Thoracic aorta (tissue), 2 donors: ENCODE measurements around the gene RPN2. TPM values are rescaled to one million over a fixed set of nuclear protein-coding genes. Genes with fewer than 3 reads are reported as not detected.

Experiments
- ATAC-seq: fragments of 150-250 bp; one replicate; pipeline ENCODE4 v1.8.0; 2017; ENCODE audit warnings: low read depth; ENCODE audit not compliant: insufficient number of reproducible peaks, low FRiP score
- DNase-seq: peaks from one replicate; pipeline ENCODE4 v3.0.0-alpha.2; 2020; ENCODE audit warnings: low spot score
- H3K27ac ChIP-seq, 2 donors: fragments of 200-600 bp; sonication (generic); 1 replicate in 1 of 2; 2 replicates in 1 of 2; pipeline ENCODE4 v1.5.1; 2016; ENCODE audit warnings: mild to moderate bottlenecking in 2 of 2, moderate library complexity in 2 of 2
- H3K27me3 ChIP-seq: fragments of 200-600 bp; sonication (generic); replicated peaks from 2 replicates; pipeline ENCODE4 v1.6.0; 2016; ENCODE audit warnings: mild to moderate bottlenecking; ENCODE audit not compliant: insufficient read depth
- H3K36me3 ChIP-seq: fragments of 200-600 bp; sonication (generic); one replicate; pipeline ENCODE4 v1.5.1; 2016
- H3K4me1 ChIP-seq, 2 donors: fragments of 200-600 bp; sonication (generic); 1 replicate in 1 of 2; 2 replicates in 1 of 2; pipeline versions ENCODE4 v1.5.1 to v1.6.0; 2016; ENCODE audit warnings: low read depth in 2 of 2, mild to moderate bottlenecking in 1 of 2; ENCODE audit not compliant: control insufficient read depth in 1 of 2
- H3K4me3 ChIP-seq: fragments of 200-600 bp; sonication (generic); 2 replicates; pipeline ENCODE4 v1.5.1; 2016; ENCODE audit warnings: mild to moderate bottlenecking
- H3K9me3 ChIP-seq: fragments of 200-600 bp; sonication (generic); 2 replicates; pipeline ENCODE4 v1.5.1; 2016
- CTCF ChIP-seq: fragments of 200-600 bp; sonication (generic); IDR thresholded peaks from one replicate; pipeline ENCODE4 v1.5.1; 2019; ENCODE audit warnings: antibody characterized with exemption
- total RNA-seq, 2 donors: library from RNA; depleted of rRNA; stranded (reverse); fragments of >200 nt; gene quantifications; one replicate each; pipeline versions ENCODE4 v1.1.0 to v1.2.3, GENCODE V29; 2016

RPN2 gene
- total RNA-seq, 2 donors from 2014 or later = 128 to 156 TPM

GRCh38 chr20:37253087-37253486 is 74.0 kb downstream of the RPN2 start:
- Histone ChIP-seq H3K27ac (no peak overlapping the region), H3K9me3 (no peaks in the 10 kb centered on the region), H3K36me3 (no peaks in the 10 kb centered on the region), H3K4me3 (no peak overlapping the region), H3K4me1 (no peaks in the 10 kb centered on the region), H3K27me3 (no peaks in the 10 kb centered on the region)
- no peak for DNase-seq
- TF ChIP-seq CTCF = no peak
- no peak for ATAC-seq

DNA sequence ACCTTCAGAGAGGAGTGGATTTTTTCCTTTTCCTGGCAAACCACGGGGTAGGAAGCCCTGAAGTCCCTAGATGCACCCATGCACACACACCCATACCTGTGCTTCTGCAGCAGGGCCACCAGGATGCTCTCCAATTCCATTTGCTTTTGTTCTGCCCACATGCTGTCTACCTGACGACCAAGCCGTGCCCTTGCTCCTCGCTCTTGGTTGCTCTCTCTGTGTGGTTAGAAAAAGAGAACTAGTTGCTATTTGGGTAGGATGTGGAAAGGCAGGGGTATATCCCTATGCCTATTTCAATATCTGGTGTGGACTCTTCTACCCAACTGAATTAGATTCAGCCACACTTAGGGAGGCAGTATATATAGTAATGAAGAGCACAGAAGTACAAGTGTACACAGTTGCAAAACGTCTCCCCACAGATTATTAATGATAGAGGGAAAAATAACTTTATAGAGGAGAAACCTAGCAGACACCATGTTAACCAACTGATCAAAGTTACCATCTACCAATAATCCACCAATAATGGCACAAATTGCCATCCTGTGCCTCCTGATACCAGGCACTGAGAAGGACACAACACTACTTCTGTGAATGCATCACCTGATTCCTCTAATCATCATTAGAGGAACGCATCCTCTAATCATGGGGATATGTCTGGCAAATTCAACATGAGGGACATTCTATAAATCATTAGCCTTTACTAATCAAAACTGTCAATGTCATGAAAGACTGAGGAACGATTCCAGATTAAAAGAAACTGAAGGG is 75.2 kb downstream of the RPN2 start:
- TF ChIP-seq CTCF = no peak
- no peaks in the 10 kb centered on the region for H3K4me1 ChIP-seq
- no peak for DNase-seq
- no peaks in the 10 kb centered on the region for H3K36me3 ChIP-seq
- H3K27me3 ChIP-seq = no peaks in the 10 kb centered on the region
- no peak overlapping the region for H3K27ac ChIP-seq
- H3K4me3 ChIP-seq = no peak overlapping the region
- no peaks in the 10 kb centered on the region for H3K9me3 ChIP-seq
- ATAC-seq = no peak

GRCh38 chr20:37256286-37256685 is 77.2 kb downstream of the RPN2 start:
- no peaks in the 10 kb centered on the region for H3K9me3 ChIP-seq
- no peak for TF ChIP-seq CTCF
- H3K27ac ChIP-seq = no peak overlapping the region
- no peaks in the 10 kb centered on the region for H3K36me3 ChIP-seq
- DNase-seq (no peak), ATAC-seq (no peak)
- no peaks in the 10 kb centered on the region for H3K27me3 ChIP-seq
- H3K4me1 ChIP-seq = no peaks in the 10 kb centered on the region
- H3K4me3 ChIP-seq = no peak overlapping the region

- no peak overlapping the region for H3K27ac ChIP-seq
- no peaks in the 10 kb centered on the region for H3K9me3 ChIP-seq
- no peak overlapping the region for H3K4me3 ChIP-seq
- no peaks in the 10 kb centered on the region for H3K36me3 ChIP-seq
- DNase-seq (no peak), ATAC-seq (no peak)
- H3K27me3 ChIP-seq = no peaks in the 10 kb centered on the region
- no peaks in the 10 kb centered on the region for H3K4me1 ChIP-seq
- TF ChIP-seq CTCF = no peak
Measured at GRCh38 chr20:37257530-37257929, 78.4 kb downstream of the RPN2 start.

- Histone ChIP-seq H3K27ac (no peak overlapping the region), H3K9me3 (no peaks in the 10 kb centered on the region), H3K36me3 (no peaks in the 10 kb centered on the region), H3K4me3 (no peak overlapping the region), H3K4me1 (no peaks in the 10 kb centered on the region), H3K27me3 (no peaks in the 10 kb centered on the region)
- ATAC-seq (no peak), DNase-seq (no peak)
- TF ChIP-seq CTCF = no peak
Measured at GRCh38 chr20:37257988-37258387, 78.9 kb downstream of the RPN2 start.
